Peyer's patch (tissue), 4 donors: ENCODE measurements around the gene IFI27L1.

ENCODE experiments used
- POLR2A ChIP-seq, 2 donors: fragments of 450-650 bp; IDR thresholded peaks; one replicate each; pipeline ENCODE4 v1.5.1; 2017; ENCODE audit warnings: antibody characterized with exemption in 2 of 2, mild to moderate bottlenecking in 2 of 2, moderate library complexity in 2 of 2
- TF ChIP-seq, protein P1 (sequence below), 6 experiments: fragments of 450-650 bp in 4 of 6; fragments of 200-600 bp in 2 of 6; sonication (generic) in 1 of 6; IDR thresholded peaks; one replicate each; pipeline ENCODE4 v1.5.1; 2017 to 2019; ENCODE audit warnings: antibody characterized with exemption in 6 of 6, mild to moderate bottlenecking in 3 of 6, moderate library complexity in 1 of 6

DNA sequence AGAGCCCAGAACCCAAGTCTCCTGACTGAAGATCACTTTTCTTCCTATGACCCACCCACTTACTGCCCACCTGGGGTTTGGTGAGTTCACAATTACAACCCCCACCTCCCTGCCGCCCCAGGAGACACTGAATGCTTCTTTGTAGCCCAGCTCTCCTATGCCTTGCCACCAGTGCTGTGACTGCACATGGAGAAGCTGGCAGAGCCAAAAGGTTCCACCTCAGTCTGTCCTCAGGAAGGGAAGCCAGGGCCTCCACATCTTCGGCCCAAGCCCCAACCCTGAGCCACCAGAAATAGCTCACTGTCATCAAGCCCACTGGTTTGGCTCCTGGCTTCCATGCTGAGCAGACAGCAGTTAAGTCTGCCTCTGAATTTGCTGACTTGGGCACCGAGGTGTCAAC, 29.3 kb upstream of the IFI27L1 start:
- TF ChIP-seq, protein P1, sequence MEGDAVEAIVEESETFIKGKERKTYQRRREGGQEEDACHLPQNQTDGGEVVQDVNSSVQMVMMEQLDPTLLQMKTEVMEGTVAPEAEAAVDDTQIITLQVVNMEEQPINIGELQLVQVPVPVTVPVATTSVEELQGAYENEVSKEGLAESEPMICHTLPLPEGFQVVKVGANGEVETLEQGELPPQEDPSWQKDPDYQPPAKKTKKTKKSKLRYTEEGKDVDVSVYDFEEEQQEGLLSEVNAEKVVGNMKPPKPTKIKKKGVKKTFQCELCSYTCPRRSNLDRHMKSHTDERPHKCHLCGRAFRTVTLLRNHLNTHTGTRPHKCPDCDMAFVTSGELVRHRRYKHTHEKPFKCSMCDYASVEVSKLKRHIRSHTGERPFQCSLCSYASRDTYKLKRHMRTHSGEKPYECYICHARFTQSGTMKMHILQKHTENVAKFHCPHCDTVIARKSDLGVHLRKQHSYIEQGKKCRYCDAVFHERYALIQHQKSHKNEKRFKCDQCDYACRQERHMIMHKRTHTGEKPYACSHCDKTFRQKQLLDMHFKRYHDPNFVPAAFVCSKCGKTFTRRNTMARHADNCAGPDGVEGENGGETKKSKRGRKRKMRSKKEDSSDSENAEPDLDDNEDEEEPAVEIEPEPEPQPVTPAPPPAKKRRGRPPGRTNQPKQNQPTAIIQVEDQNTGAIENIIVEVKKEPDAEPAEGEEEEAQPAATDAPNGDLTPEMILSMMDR (IDR thresholded peaks at IDR 0.05): no peak
- TF ChIP-seq POLR2A (IDR thresholded peaks at IDR 0.05): no peak
